Skeletal muscle satellite cell (primary cell): ENCODE results near the gene FOXP4.

Source experiments
- H3K27me3 ChIP-seq: 2 replicates; pipeline ENCODE4 v1.7.0; 2013; ENCODE audit warnings: low read length; ENCODE audit not compliant: control insufficient read depth, insufficient read depth
- H3K36me3 ChIP-seq: 2 replicates; pipeline ENCODE4 v1.7.0; 2013; ENCODE audit warnings: mild to moderate bottlenecking, control low read depth, low read length; ENCODE audit not compliant: insufficient read depth
- H3K4me1 ChIP-seq: 2 replicates; pipeline ENCODE4 v1.7.0; 2013; ENCODE audit warnings: low read length; ENCODE audit not compliant: control insufficient read depth, insufficient read depth
- H3K4me2 ChIP-seq: 2 replicates; pipeline ENCODE4 v1.7.0; 2013; ENCODE audit warnings: mild to moderate bottlenecking, low read length
- H3K4me3 ChIP-seq: 2 replicates; pipeline ENCODE4 v1.7.0; 2013; ENCODE audit warnings: low read length
- H3K9ac ChIP-seq: 2 replicates; pipeline ENCODE4 v1.7.0; 2013; ENCODE audit warnings: mild to moderate bottlenecking, low read depth, low read length, moderate library complexity
- H3K9me3 ChIP-seq: replicated peaks from 2 replicates; pipeline ENCODE4 v1.7.0; 2013; ENCODE audit warnings: mild to moderate bottlenecking, control low read depth, low read length

Gene FOXP4

DNA sequence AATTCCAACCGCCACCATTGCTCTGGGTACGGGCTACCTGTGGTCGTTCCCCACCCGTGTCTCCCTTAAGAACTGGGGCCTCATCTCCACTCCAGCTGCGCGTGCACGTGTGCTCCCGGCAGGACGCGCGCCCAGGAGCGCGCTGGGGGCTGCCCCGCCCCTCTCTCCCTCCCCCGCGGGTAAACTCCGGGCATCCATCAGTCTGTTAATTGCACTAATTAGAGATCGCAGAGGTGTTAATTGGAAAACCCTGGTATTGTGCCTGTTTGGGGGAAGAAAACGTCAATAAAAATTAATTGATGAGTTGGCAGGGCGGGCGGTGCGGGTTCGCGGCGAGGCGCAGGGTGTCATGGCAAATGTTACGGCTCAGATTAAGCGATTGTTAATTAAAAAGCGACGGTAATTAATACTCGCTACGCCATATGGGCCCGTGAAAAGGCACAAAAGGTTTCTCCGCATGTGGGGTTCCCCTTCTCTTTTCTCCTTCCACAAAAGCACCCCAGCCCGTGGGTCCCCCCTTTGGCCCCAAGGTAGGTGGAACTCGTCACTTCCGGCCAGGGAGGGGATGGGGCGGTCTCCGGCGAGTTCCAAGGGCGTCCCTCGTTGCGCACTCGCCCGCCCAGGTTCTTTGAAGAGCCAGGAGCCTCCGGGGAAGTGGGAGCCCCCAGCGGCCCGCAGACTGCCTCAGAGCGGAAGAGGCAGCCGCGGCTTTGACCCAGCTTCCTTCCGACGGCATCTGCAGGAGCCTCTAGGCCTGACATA is 14.4 kb downstream of the FOXP4 start:
- H3K9ac ChIP-seq: peak overlapping the region; percentile 41
- H3K4me3 ChIP-seq: peak overlapping the region; percentile 57
- H3K4me2 ChIP-seq: peak overlapping the region; percentile 54

DNA sequence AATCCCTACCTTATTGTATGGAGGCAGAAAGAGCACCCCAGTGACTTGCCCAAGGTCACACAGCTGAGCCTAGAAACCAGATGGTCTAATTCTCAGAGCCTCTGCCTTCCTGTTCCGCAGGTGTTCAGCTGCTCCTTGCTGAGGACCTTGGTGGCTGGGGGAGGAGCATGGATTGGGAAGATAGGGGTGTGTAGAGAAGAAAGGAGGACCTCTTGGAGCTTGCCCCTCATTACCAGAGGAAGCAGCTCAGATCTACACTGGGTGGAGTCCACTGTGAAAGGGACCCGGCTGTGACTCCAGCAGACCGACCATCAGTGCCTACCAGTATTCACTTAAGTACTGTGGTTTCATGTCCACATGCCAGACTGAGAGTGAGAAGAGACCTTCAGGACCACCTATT is 15.2 kb downstream of the FOXP4 start:
- Histone ChIP-seq H3K4me2 (no peak overlapping the region), H3K27me3 (no peaks in the 10 kb centered on the region), H3K9me3 (no peaks in the 10 kb centered on the region), H3K4me1 (no peaks in the 10 kb centered on the region), H3K9ac (no peak overlapping the region), H3K4me3 (no peak overlapping the region), H3K36me3 (peaks cover 9% of the 10 kb centered on the region)

More for the DNA sequence above, 14.4 kb downstream of the FOXP4 start:
- no peaks in the 10 kb centered on the region for H3K27me3 ChIP-seq
- peaks cover 2% of the 10 kb centered on the region for H3K36me3 ChIP-seq
- H3K9me3 ChIP-seq: no peaks in the 10 kb centered on the region
- H3K4me1 ChIP-seq: no peaks in the 10 kb centered on the region

DNA sequence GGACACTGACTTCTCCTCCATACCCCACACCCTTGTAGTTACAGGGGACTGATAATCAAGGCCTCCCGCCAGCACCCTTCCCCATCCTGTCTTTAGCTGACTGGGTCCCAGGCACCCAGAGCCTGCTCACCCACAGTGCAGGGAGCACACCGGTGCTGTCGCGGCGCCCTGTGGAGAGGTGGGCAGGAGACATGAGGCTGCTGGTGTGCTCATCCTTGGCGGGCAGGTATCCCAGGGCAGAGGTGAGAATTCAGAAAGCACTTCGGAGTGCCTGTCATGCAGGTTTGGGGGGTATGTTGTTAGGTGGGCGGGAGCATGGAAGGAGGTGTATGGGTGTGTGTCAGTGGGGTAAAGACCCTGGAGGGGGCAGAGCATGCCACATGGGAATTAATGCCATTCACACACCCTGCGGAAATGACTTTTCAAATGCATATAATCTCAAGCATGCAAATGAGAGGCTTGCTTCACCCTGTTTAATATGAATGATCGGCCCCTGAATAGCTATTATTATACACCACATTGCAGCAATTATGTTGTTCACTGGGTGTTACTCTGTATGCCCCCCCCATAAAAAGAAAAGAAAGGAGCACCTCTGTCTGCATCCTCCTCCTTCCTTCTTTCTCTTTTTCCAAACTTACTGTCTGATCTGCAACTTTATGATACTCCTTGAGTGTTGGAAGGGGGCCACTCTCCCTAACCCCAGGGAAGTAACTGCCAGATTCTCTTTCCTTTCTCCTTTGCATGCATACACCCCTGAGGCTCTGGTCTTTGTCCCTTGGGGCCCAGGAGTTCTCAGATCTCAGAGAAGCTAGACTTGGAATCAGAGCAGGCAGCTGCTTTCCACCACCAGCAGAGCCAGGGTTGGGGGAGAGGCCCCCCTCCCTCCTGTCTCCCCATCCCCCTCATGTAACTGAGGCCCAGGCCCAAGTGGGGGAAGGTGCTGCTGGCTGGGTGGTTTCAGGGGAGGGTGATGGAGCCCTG is 16.0 kb downstream of the FOXP4 start:
- Histone ChIP-seq H3K4me2 (no peak overlapping the region), H3K9ac (no peak overlapping the region), H3K4me3 (no peak overlapping the region), H3K27me3 (no peaks in the 10 kb centered on the region), H3K36me3 (peaks cover 10% of the 10 kb centered on the region), H3K9me3 (no peaks in the 10 kb centered on the region), H3K4me1 (no peaks in the 10 kb centered on the region)

DNA sequence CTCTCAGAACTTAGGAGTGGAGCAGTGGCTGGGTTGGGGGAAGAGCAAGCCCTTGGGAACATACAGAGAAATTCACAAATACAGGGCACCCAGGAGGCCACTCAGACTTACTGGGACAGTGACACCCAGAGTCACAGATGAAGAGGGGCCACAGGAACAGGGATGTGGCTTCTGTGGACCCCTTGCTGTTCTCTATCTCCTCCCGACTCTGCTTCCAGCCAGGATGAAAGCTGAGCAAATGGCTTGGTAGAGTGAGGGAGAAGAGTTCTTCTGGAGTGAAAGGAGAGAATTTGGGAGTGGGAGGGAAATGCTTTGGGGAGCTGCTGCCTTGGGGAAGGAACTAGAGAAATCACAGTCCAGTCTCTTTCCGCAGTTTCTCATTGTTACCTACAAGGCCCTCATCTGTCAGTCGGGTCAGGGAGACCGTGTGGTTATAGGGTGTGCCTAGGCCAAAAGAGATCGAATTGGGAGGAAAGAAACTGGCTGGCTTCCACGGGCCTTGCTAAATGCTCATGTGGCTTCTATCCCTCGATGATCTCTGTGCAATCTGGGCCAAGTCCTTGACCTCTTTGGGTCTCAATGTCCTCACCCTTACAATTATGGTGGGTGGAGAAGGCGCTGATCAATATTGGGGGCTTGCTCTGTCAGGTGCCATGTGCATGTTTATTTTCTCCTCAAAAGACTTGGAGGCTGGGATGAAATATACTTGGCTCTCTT is 17.0 kb downstream of the FOXP4 start:
- no peaks in the 10 kb centered on the region for H3K4me1 ChIP-seq
- H3K9me3 ChIP-seq: no peaks in the 10 kb centered on the region
- H3K4me2 ChIP-seq: no peak overlapping the region
- no peaks in the 10 kb centered on the region for H3K27me3 ChIP-seq
- peaks cover 12% of the 10 kb centered on the region for H3K36me3 ChIP-seq
- H3K4me3 ChIP-seq: no peak overlapping the region
- H3K9ac ChIP-seq: no peak overlapping the region

DNA sequence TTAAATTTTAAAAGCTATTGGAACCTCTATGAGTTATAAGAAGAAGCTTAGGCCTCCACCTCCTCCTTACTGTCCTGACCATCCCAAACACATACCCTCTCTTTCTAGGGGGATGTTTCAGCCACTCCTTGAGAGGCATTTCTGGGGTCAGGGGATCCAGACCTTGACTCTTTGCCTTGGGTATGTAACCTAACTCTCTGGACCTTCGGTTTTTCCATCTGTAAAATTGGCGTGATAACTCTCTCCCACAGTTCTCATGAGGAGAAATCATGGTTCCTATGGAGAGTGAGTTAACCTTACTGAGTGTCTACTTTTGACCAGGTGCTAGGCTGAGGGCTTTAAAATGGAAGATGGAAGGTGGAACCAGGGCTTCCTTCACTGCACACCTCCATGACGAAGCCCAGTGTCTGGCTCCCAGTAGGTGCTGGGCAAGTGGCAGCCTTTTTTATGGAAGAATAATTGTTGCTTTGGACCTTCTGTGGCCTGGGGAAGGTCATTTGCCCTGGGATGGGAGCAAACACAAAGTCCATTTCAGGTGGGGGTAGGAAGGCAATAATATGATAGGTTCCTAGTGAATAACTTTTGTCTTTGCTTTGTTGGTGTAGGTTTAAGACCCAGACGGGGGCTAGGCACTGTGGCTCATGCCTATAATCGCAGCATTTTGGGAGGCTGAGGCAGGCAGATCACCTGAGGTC is 18.4 kb downstream of the FOXP4 start:
- H3K4me2 ChIP-seq: no peak overlapping the region
- no peaks in the 10 kb centered on the region for H3K9me3 ChIP-seq
- H3K27me3 ChIP-seq: no peaks in the 10 kb centered on the region
- no peak overlapping the region for H3K4me3 ChIP-seq
- H3K36me3 ChIP-seq: peaks cover 13% of the 10 kb centered on the region
- H3K9ac ChIP-seq: no peak overlapping the region
- H3K4me1 ChIP-seq: no peaks in the 10 kb centered on the region

DNA sequence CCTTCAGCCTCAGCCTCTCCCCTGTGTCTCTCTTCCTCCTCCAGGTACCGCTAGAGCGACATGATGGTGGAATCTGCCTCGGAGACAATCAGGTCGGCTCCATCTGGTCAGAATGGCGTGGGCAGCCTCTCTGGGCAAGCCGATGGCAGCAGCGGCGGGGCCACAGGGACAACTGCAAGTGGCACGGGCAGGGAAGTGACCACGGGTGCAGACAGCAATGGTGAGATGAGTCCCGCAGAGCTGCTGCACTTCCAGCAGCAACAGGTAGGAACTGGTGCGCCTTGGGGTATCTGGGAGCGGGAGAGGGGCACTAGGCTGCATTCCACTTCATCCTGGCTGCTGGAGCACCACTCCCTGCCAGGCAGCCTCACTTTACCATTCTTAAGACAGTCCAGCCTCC is 19.5 kb downstream of the FOXP4 start:
- no peaks in the 10 kb centered on the region for H3K27me3 ChIP-seq
- H3K4me2 ChIP-seq: no peak overlapping the region
- peaks cover under 1% of the 10 kb centered on the region for H3K4me1 ChIP-seq
- H3K36me3 ChIP-seq: peaks cover 13% of the 10 kb centered on the region
- no peaks in the 10 kb centered on the region for H3K9me3 ChIP-seq
- no peak overlapping the region for H3K9ac ChIP-seq
- H3K4me3 ChIP-seq: no peak overlapping the region

DNA sequence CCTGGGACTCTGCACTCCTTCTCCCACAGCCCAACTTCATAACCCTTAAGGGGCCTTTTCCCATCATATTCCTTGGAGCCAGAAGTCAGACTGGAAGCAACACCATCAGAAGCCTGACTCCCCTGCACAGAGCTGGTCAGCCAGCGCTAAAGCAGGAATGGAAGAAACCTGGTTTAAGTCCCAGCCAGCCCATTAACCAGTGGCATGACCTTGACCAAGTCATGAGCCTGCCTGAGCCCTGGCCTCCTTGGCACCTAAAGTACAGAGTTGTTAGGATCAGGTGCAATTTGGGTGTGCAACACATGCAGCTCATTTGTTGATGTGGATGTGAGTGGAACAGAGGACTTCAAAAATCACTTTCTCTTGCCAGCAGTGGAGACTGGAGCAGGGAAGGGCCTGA is 20.8 kb downstream of the FOXP4 start:
- H3K4me2 ChIP-seq: no peak overlapping the region
- no peak overlapping the region for H3K4me3 ChIP-seq
- H3K36me3 ChIP-seq: peaks cover 13% of the 10 kb centered on the region
- no peaks in the 10 kb centered on the region for H3K27me3 ChIP-seq
- H3K9me3 ChIP-seq: no peaks in the 10 kb centered on the region
- no peak overlapping the region for H3K9ac ChIP-seq
- H3K4me1 ChIP-seq: peaks cover 13% of the 10 kb centered on the region

DNA sequence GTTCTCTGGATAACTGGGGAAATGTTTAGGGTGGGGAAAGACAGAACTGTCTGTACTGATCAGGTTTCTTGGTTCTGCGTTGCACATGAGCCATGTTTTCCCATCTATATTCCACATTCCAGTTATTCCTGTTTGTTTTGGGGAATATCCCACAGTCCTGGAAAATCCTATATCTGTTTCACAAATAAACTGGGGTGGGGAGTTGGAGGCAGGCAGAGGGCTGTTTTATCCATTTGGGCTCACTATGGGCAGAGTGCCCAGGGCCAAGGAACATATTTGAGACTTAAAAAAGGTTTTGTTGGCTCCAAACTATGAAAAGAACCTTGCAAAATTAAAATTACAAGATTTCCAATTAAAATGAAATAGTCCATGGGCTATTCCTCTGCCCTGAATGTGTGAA is 21.5 kb downstream of the FOXP4 start:
- H3K9ac ChIP-seq: no peak overlapping the region
- H3K9me3 ChIP-seq: no peaks in the 10 kb centered on the region
- H3K4me1 ChIP-seq: peaks cover 19% of the 10 kb centered on the region
- H3K27me3 ChIP-seq: no peaks in the 10 kb centered on the region
- no peak overlapping the region for H3K4me3 ChIP-seq
- H3K36me3 ChIP-seq: peaks cover 13% of the 10 kb centered on the region
- H3K4me2 ChIP-seq: no peak overlapping the region

DNA sequence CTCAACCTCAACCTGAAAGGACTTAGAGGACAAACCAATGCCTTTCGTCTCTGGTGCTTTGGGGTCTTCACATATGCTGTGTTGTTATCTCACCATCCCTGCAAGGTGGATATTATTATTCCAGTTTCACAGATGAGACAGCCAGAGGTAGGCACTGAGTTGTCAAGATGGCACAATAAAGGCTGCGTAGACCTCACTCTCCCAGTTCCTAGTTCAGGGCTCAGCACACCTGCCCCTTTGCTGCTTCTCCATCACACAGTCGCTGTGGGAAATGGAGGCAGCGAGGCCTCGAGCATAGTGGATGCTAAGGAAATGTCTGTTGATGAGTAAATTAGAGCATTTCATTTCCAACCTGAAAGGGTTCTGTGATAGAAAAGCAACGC is 22.0 kb downstream of the FOXP4 start:
- peaks cover 13% of the 10 kb centered on the region for H3K36me3 ChIP-seq
- H3K9me3 ChIP-seq: no peaks in the 10 kb centered on the region
- peaks cover 19% of the 10 kb centered on the region for H3K4me1 ChIP-seq
- no peak overlapping the region for H3K4me2 ChIP-seq
- H3K9ac ChIP-seq: no peak overlapping the region
- no peaks in the 10 kb centered on the region for H3K27me3 ChIP-seq
- H3K4me3 ChIP-seq: no peak overlapping the region

DNA sequence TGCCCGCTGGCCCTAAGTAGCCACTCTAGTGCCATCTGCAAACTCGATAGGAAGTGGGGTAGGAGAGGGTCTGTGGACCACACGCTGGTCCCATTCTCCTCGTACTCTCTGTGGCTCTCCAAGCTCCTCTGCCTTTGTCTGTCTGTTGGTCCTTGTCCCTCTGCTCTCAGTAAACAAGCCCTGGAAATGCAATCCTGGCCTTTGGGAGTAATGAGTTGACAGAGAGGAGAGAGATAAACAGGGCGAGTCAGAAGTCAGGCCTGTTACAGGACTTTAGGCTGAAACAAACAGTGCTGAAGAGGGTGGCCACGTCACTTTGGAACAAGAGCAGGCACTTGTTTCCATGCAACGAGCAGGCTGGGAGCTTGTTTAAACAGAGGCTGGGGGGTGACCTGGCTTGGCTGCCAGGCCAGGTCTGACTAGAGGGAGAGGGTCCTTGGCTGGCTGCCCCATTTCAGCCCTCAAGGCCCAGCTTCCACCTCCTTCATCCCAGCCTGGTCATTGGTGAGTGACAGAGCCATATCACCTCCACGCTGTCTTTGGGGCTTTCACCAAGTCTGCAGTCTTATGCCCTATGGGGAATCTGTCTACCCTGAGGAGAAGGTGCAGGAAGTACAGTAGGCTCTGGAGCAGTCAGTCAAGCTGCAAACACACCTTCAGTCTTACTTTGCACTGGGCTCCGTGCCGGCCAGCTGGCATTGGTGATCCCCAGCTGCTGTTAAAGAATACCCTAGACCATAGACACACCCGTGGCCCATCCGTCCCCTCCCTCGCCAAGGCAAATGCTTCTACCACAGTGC is 22.6 kb downstream of the FOXP4 start:
- Histone ChIP-seq H3K4me1 (peaks cover 19% of the 10 kb centered on the region), H3K4me3 (no peak overlapping the region), H3K36me3 (peaks cover 16% of the 10 kb centered on the region), H3K27me3 (no peaks in the 10 kb centered on the region), H3K9ac (no peak overlapping the region), H3K9me3 (no peaks in the 10 kb centered on the region), H3K4me2 (no peak overlapping the region)
